Left lung (tissue), 10 donors: ENCODE data around the gene B4GALT4. TPM values are rescaled to one million over a fixed set of nuclear protein-coding genes. Genes with fewer than 3 reads are reported as not detected.

Experiments
- ATAC-seq: fragments of 200-7000 bp; cut with Tn5 transposase; one replicate; pipeline ENCODE4 v1.9.1; 2020; ENCODE audit warnings: moderate library complexity
- DNase-seq, 4 donors: peaks; one replicate each; pipeline ENCODE4 v3.0.0-alpha.2; 2013 to 2020
- H3K27ac ChIP-seq, 2 donors: fragments of 200-600 bp; sonication (generic) in 1 of 2; one replicate each; pipeline versions ENCODE4 v1.5.0 to v1.8.0; 2020 to 2021
- H3K27me3 ChIP-seq, 2 donors: fragments of 200-600 bp; sonication (generic) in 1 of 2; one replicate each; pipeline versions ENCODE4 v1.5.0 to v1.8.0; 2020 to 2021
- H3K36me3 ChIP-seq, 2 donors: fragments of 200-600 bp; sonication (generic) in 1 of 2; one replicate each; pipeline versions ENCODE4 v1.5.0 to v1.8.0; 2020 to 2021
- H3K4me1 ChIP-seq, 2 donors: fragments of 200-600 bp; one replicate each; pipeline ENCODE4 v1.8.0; 2021
- H3K4me3 ChIP-seq, 2 donors: fragments of 200-600 bp; sonication (generic) in 1 of 2; one replicate each; pipeline versions ENCODE4 v1.5.0 to v1.8.0; 2020 to 2021; ENCODE audit warnings: mild to moderate bottlenecking in 1 of 2
- H3K9me3 ChIP-seq, 2 donors: fragments of 200-600 bp; sonication (generic) in 1 of 2; one replicate each; pipeline versions ENCODE4 v1.5.0 to v1.8.0; 2020 to 2021
- CTCF ChIP-seq, 2 donors: fragments of 200-600 bp; sonication (generic) in 1 of 2; IDR thresholded peaks; one replicate each; pipeline versions ENCODE4 v1.5.0 to v1.8.0; 2021; ENCODE audit warnings: antibody characterized with exemption in 2 of 2
- intact Hi-C, 2 donors: fragments of 100-400 bp; cut with DNase I; formaldehyde crosslinking; loops; one replicate each; pipeline versions ENCODE4 v1.11.2 to v1.14.2; 2022
- polyA plus RNA-seq, 6 donors: library from polyadenylated mRNA; unstranded; fragments of 120-200 nt; gene quantifications; one replicate each; pipeline ENCODE4 v1.2.1, GENCODE V29; 2013; ENCODE audit not compliant: insufficient read length in 6 of 6
- total RNA-seq, 2 donors: library from RNA; stranded (reverse); fragmentation: NEBNext Ultra II Directional; extraction: Animal tissue kit (Norgen Biotek cat#: 25700); gene quantifications; one replicate each; pipeline ENCODE4 v1.2.1, GENCODE V29; 2021
- donor health status: DM: no; HTN: yes; CAD: no.
- donor health status: DM: no; HTN: no; CAD: no.

B4GALT4 gene
- total and polyA plus RNA-seq, 8 donors, result 14.9 to 35.4 (median 29.2) TPM

- Histone ChIP-seq H3K4me1 (no peaks in the 10 kb centered on the region), H3K36me3 (peaks cover 0 to 12% of the 10 kb centered on the region in 2 donors), H3K9me3 (no peaks in the 10 kb centered on the region), H3K27me3 (no peaks in the 10 kb centered on the region), H3K27ac (no peak overlapping the region), H3K4me3 (no peak overlapping the region)
- DNase-seq, result no peak
- intact Hi-C loops, result no loop called here
- ATAC-seq, result no peak
- no peak for TF ChIP-seq CTCF (IDR thresholded peaks at IDR 0.05)
Observed at GRCh38 chr3:119205685-119206084, 35.0 kb downstream of the B4GALT4 start.

- ATAC-seq (no peak), DNase-seq (no peak)
- no peak for TF ChIP-seq CTCF (IDR thresholded peaks at IDR 0.05)
Observed at GRCh38 chr3:119205209-119205608, 35.5 kb downstream of the B4GALT4 start.

GRCh38 chr3:119195911-119196310, 44.8 kb downstream of the B4GALT4 start:
- ATAC-seq, result no peak
- intact Hi-C loops, result no loop called here
- H3K27me3 ChIP-seq, result no peaks in the 10 kb centered on the region
- no peak for TF ChIP-seq CTCF (IDR thresholded peaks at IDR 0.05)
- H3K4me3 ChIP-seq, result no peak overlapping the region
- H3K27ac ChIP-seq, result no peak overlapping the region
- DNase-seq, result no peak
- H3K4me1 ChIP-seq, result no peaks in the 10 kb centered on the region
- H3K9me3 ChIP-seq, result no peaks in the 10 kb centered on the region
- no peaks in the 10 kb centered on the region for H3K36me3 ChIP-seq

More at GRCh38 chr3:119205209-119205608, 35.5 kb downstream of the B4GALT4 start:
- intact Hi-C loops, result no loop called here
- Histone ChIP-seq H3K36me3 (peaks cover 0 to 12% of the 10 kb centered on the region in 2 donors), H3K27me3 (no peaks in the 10 kb centered on the region), H3K4me1 (no peaks in the 10 kb centered on the region), H3K4me3 (no peak overlapping the region), H3K9me3 (no peaks in the 10 kb centered on the region), H3K27ac (no peak overlapping the region)

GRCh38 chr3:119195151-119195476, 45.6 kb downstream of the B4GALT4 start:
- Histone ChIP-seq H3K36me3 (no peaks in the 10 kb centered on the region), H3K27me3 (no peaks in the 10 kb centered on the region), H3K4me3 (no peak overlapping the region), H3K9me3 (no peaks in the 10 kb centered on the region), H3K27ac (no peak overlapping the region), H3K4me1 (no peaks in the 10 kb centered on the region)
- no peak for DNase-seq
- TF ChIP-seq CTCF (IDR thresholded peaks at IDR 0.05), result no peak
- intact Hi-C loops, result no loop called here
- ATAC-seq, result no peak

GRCh38 chr3:119194237-119195150, 46.2 kb downstream of the B4GALT4 start:
- no peaks in the 10 kb centered on the region for H3K9me3 ChIP-seq
- no peak for TF ChIP-seq CTCF (IDR thresholded peaks at IDR 0.05)
- ATAC-seq, result no peak
- no peaks in the 10 kb centered on the region for H3K4me1 ChIP-seq
- H3K4me3 ChIP-seq, result no peak overlapping the region
- no peak for DNase-seq
- no peaks in the 10 kb centered on the region for H3K36me3 ChIP-seq
- intact Hi-C loops, result no loop called here
- H3K27me3 ChIP-seq, result no peaks in the 10 kb centered on the region
- H3K27ac ChIP-seq, result no peak overlapping the region
